Breast epithelium (tissue), 3 donors: ENCODE results near the gene FABP3.

Experiments used
- POLR2A ChIP-seq: fragments of 450-650 bp; IDR thresholded peaks from one replicate; pipeline ENCODE4 v1.6.1; 2016; ENCODE audit warnings: antibody characterized with exemption, mild to moderate bottlenecking, moderate library complexity
- TF ChIP-seq, protein P1 (sequence below), 3 donors: fragments of 450-650 bp; IDR thresholded peaks; one replicate each; pipeline ENCODE4 v1.5.1; 2016 to 2017; ENCODE audit warnings: antibody characterized with exemption in 3 of 3, mild to moderate bottlenecking in 3 of 3, moderate library complexity in 3 of 3

DNA sequence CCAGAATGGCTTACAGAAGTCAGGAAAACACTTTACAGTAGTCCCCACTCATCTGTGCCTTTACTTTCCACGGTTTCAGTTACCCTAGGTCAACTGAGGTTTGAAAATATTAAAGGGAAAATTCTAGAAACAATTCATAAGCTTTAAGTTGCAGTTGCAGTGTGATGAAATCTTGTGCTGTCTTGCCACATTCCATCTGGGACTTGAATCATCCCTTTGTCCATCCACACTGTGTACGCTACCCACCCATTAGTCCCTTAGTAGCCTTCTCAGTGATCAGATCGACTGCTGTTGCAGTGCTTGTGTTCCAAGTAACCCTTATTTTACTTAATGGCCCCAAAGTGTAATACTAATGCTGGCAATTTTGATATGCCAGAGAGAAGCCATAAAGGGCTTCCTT, 45.5 kb downstream of the FABP3 start:
- TF ChIP-seq, protein P1, sequence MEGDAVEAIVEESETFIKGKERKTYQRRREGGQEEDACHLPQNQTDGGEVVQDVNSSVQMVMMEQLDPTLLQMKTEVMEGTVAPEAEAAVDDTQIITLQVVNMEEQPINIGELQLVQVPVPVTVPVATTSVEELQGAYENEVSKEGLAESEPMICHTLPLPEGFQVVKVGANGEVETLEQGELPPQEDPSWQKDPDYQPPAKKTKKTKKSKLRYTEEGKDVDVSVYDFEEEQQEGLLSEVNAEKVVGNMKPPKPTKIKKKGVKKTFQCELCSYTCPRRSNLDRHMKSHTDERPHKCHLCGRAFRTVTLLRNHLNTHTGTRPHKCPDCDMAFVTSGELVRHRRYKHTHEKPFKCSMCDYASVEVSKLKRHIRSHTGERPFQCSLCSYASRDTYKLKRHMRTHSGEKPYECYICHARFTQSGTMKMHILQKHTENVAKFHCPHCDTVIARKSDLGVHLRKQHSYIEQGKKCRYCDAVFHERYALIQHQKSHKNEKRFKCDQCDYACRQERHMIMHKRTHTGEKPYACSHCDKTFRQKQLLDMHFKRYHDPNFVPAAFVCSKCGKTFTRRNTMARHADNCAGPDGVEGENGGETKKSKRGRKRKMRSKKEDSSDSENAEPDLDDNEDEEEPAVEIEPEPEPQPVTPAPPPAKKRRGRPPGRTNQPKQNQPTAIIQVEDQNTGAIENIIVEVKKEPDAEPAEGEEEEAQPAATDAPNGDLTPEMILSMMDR (IDR thresholded peaks at IDR 0.05) = no peak
- TF ChIP-seq POLR2A = no peak
